Esophagus (tissue), 2 donors: Measurements from ENCODE around the gene CTSW. TPM values are rescaled to one million over a fixed set of nuclear protein-coding genes. Genes with fewer than 3 reads are reported as not detected.
A peak's percentile ranks its signal among the peaks of the same experiment; 100 is the strongest.

Experiments
- H3K27ac ChIP-seq, 2 donors: one replicate each; pipeline ENCODE4 v1.5.1; 2013; ENCODE audit warnings: low read depth in 2 of 2, mild to moderate bottlenecking in 2 of 2, inconsistent platforms in 1 of 2, low read length in 1 of 2, moderate library complexity in 1 of 2
- H3K27me3 ChIP-seq, 2 donors: one replicate each; pipeline ENCODE4 v1.6.1; 2013; ENCODE audit warnings: low read length in 2 of 2, control low read depth in 1 of 2, mild to moderate bottlenecking in 1 of 2; ENCODE audit not compliant: insufficient read depth in 2 of 2, control insufficient read depth in 1 of 2
- H3K36me3 ChIP-seq, 2 donors: one replicate each; pipeline ENCODE4 v1.6.1; 2013; ENCODE audit warnings: low read length in 1 of 2; ENCODE audit not compliant: control insufficient read depth in 2 of 2, insufficient read depth in 2 of 2
- H3K4me1 ChIP-seq, 2 donors: one replicate each; pipeline ENCODE4 v1.6.1; 2013; ENCODE audit warnings: low read length in 1 of 2; ENCODE audit not compliant: control insufficient read depth in 2 of 2, insufficient read depth in 2 of 2
- H3K4me3 ChIP-seq, 2 donors: one replicate each; pipeline ENCODE4 v1.5.1; 2013; ENCODE audit warnings: low read length in 2 of 2, mild to moderate bottlenecking in 2 of 2, low read depth in 1 of 2, moderate library complexity in 1 of 2
- H3K9me3 ChIP-seq, 2 donors: one replicate each; pipeline ENCODE4 v1.6.1; 2013; ENCODE audit warnings: mild to moderate bottlenecking in 2 of 2, low read depth in 1 of 2, low read length in 1 of 2, moderate library complexity in 1 of 2; ENCODE audit not compliant: control insufficient read depth in 2 of 2, insufficient read depth in 1 of 2
- WGBS, 2 donors: extraction: QIAGEN DNeasy Blood & Tissue Kit; methylation state at CpG; one replicate each; pipeline ENCODE4 v1.1.7; 2013; 5-methylcytosine and 5-hydroxymethylcytosine counted together
- polyA plus RNA-seq, 2 donors: library from polyadenylated mRNA; stranded (reverse); fragments of 200-250 nt; gene quantifications; one replicate each; pipeline ENCODE4 v1.2.3, GENCODE V29; 2013
- donor health status: healthy with polysubstance abuse.
- donor health status: Bipolar disorder and iron deficiency.

CTSW gene
- polyA plus RNA-seq, 2 donors: 1.3 to 1.7 TPM

DNA sequence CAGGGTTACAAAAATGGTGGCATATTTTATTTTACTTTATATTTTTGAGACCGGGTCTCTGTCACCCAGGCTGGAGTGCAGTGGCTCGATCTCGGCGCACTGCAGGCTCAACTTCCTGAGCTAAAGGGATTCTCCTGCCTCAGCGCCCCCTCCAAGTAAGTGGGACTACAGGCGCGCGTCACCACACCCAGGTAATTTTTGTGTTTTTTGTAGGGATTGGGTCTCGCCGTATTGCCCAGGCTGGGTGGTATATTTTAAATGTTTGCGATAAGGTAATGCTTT is 21.2 kb downstream of the CTSW start:
- Histone ChIP-seq H3K27ac (peak overlapping the region; percentile 89 to 96), H3K27me3 (no peaks in the 10 kb centered on the region), H3K4me3 (peak overlapping the region in 1 of 2 donors; percentile 69), H3K9me3 (no peaks in the 10 kb centered on the region), H3K36me3 (no peaks in the 10 kb centered on the region), H3K4me1 (peaks cover 0 to 10% of the 10 kb centered on the region in 2 donors)
- WGBS, 2 donors: 72 to 76% methylated on average over 11 of the region's 11 CpGs

DNA sequence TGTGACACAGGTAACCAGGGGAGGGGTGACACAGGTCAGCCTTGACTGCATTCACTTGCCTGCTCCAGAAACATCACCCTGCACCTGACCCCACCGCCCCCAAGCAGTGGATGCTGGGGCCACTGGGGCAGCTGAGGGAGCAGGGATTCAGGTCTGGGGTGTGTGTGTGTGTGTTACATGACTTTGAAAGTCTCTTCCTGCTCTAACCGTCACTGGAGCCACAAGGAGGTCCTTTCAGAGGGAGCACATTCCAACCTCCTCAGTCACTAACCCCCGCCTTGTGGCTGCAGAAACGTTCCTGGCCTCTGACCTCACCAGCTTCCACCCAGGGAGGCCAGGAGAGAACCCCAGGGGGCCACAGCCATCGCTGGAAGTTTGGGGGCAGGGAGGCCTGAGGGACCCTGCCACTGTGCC is 23.4 kb downstream of the CTSW start:
- Histone ChIP-seq H3K27me3 (no peaks in the 10 kb centered on the region), H3K4me1 (peaks cover 0 to 10% of the 10 kb centered on the region in 2 donors), H3K4me3 (no peak overlapping the region), H3K27ac (peak overlapping the region in 1 of 2 donors; percentile 40), H3K9me3 (no peaks in the 10 kb centered on the region), H3K36me3 (no peaks in the 10 kb centered on the region)
- 27 to 35% methylated on average over 5 of the region's 5 CpGs for WGBS, 2 donors

- Histone ChIP-seq H3K27ac (no peak overlapping the region), H3K4me3 (no peak overlapping the region), H3K36me3 (no peaks in the 10 kb centered on the region), H3K27me3 (no peaks in the 10 kb centered on the region), H3K4me1 (peaks cover 0 to 10% of the 10 kb centered on the region in 2 donors), H3K9me3 (no peaks in the 10 kb centered on the region)
- WGBS, 2 donors: 65 to 67% methylated on average over 8 of the region's 8 CpGs
These were observed 24.1 kb downstream of the CTSW start for GRCh38 chr11:65903715-65904114.

DNA sequence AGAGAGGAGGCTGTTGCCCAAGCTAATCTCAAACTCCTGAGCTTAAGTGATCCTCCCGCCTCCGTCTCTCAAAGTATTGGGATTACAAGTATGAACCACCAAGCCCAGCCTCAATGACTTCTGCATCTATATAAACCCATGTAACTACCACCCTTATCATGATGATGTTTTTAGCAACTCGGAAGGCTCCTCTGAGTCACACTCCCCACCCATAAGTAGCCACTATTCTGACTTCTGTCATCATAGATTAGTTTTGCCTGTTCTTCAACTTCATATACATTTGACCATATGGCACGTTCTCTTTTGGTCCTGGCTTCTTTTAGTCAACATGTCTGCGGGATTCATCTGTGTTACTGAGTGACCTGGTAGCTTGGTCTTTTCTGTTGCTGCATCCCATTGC is 27.0 kb downstream of the CTSW start:
- H3K27me3 ChIP-seq: no peaks in the 10 kb centered on the region
- no peaks in the 10 kb centered on the region for H3K9me3 ChIP-seq
- 79 to 81% methylated on average over 5 of the region's 5 CpGs for WGBS, 2 donors
- H3K36me3 ChIP-seq: no peaks in the 10 kb centered on the region
- H3K4me3 ChIP-seq: no peak overlapping the region
- peak overlapping the region in 1 of 2 donors; percentile 28 for H3K27ac ChIP-seq
- peaks cover 3 to 5% of the 10 kb centered on the region in 2 donors for H3K4me1 ChIP-seq

DNA sequence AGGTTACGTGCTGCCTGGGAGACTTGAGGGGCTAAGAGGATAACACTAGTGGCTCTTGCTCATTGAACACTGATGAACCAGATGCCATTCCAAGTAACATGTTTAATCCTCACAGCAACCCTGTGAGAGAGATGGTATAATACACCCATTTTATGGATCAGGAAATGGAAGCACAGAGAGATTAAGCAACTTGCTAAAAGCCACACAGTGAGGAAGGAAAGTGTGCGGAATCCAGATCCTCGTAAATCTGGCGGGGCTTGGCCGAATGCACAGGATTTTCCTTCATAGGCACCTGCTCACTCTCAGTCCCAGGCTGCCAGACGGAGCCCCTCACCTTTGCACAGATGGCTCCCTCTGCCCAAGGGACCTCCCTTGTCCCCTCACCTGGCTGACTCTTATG is 28.2 kb downstream of the CTSW start:
- Histone ChIP-seq H3K27ac (no peak overlapping the region), H3K4me1 (peaks cover 7 to 10% of the 10 kb centered on the region in 2 donors), H3K36me3 (no peaks in the 10 kb centered on the region), H3K9me3 (no peaks in the 10 kb centered on the region), H3K4me3 (no peak overlapping the region), H3K27me3 (no peaks in the 10 kb centered on the region)
- WGBS, 2 donors: 89 to 90% methylated on average over 6 of the region's 6 CpGs

DNA sequence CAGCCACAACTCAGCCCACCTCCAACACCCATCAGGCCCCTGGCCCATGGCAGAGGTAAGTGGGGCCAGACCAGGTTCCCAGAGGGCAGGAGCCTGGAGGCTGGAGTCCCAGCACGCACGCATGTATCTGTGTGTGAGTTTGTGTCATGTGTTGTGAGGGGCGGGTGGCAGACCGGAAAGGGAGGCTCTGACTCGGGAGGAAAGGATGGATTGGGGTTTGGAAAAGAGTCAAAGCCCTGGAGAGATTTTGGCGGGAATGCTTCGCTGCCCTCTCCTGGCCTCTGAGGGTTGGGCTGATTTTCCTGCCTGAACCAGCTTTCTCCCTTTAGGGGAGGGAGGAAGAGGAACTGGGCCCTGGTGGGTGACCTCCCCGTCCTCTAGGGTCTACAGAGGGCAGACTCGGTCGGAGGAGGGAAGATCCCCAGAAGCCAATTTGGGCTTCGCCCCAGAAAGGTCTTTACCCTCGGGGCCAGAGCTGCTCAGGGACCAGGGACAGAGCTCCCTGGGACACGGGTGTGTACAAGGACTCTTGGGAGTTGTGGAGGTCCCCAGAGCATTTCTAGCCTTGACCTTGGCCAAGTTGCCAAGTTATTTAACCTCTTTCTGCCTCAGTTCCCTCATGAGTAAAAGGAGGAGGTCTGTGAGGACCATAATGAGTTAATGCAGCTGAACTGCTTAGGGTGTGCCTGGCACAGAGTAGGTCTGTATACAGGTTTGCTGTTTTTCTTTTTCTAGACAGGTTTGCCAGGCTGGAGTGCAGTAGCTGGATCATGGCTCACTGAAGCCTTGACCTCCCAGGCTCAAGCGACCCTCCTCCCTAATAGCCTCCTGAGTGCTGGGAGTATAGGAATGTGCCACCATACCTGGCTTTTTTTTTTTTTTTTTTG is 32.3 kb downstream of the CTSW start:
- Histone ChIP-seq H3K27me3 (no peaks in the 10 kb centered on the region), H3K36me3 (peaks cover 0 to under 1% of the 10 kb centered on the region in 2 donors), H3K4me1 (peaks cover 18 to 26% of the 10 kb centered on the region in 2 donors), H3K9me3 (no peaks in the 10 kb centered on the region), H3K27ac (peak overlapping the region; percentile 25 to 75), H3K4me3 (no peak overlapping the region)
- WGBS, 2 donors: 16 to 17% methylated on average over 14 of the region's 14 CpGs

- H3K4me1 ChIP-seq: peaks cover 27 to 35% of the 10 kb centered on the region in 2 donors
- no peak overlapping the region for H3K4me3 ChIP-seq
- H3K9me3 ChIP-seq: no peaks in the 10 kb centered on the region
- no peaks in the 10 kb centered on the region for H3K27me3 ChIP-seq
- H3K27ac ChIP-seq: peak overlapping the region; percentile 63 to 75
- peaks cover 0 to 3% of the 10 kb centered on the region in 2 donors for H3K36me3 ChIP-seq
- 32 to 40% methylated on average over 4 of the region's 4 CpGs for WGBS, 2 donors
These were observed 33.2 kb downstream of the CTSW start for GRCh38 chr11:65912845-65913244.

DNA sequence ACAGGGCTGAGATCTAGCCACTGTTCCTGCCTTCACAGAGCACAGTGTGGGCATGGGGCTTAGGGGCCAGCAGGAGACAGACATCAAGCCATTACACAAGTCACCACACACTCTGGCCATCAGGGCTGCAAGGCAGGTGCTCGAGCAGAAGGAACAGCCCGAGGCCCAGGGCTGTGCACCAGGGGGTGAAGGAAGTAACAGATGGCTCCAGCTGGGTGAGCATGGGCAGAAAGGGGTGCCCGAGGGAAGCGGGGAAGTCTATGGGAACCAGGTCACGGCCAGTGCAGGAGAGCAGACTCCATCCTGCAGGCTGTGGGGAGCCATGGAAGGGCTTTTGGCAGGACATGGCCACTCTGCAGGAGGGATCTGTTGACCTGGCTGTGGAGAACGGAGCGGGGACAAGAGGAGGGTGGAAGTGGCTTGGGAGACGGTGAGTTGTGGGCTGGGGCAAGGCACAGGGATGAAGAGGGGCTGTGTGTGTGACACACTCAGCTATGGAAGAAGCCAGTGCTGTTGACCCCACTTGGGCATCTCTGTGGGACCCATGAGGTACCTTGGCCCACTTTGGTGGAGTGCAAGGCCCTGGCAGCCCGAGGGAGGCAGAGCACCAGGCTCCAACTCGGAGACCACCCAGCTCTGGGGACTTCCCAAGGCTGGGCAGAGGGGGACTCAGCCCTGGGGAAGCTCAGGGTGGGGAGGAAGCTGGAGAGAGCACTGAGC is 35.6 kb downstream of the CTSW start:
- peak overlapping the region; percentile 86 to 96 for H3K27ac ChIP-seq
- H3K4me3 ChIP-seq: no peak overlapping the region
- peaks cover 30 to 41% of the 10 kb centered on the region in 2 donors for H3K4me1 ChIP-seq
- H3K27me3 ChIP-seq: no peaks in the 10 kb centered on the region
- H3K36me3 ChIP-seq: peaks cover 0 to 3% of the 10 kb centered on the region in 2 donors
- H3K9me3 ChIP-seq: no peaks in the 10 kb centered on the region
- WGBS, 2 donors: 50 to 70% methylated on average over 10 of the region's 10 CpGs

- H3K36me3 ChIP-seq: peaks cover 0 to 3% of the 10 kb centered on the region in 2 donors
- H3K4me1 ChIP-seq: peaks cover 33 to 46% of the 10 kb centered on the region in 2 donors
- no peaks in the 10 kb centered on the region for H3K27me3 ChIP-seq
- 12 to 24% methylated on average over 12 to 13 of the region's 13 CpGs for WGBS, 2 donors
- peak overlapping the region; percentile 86 to 96 for H3K27ac ChIP-seq
- no peaks in the 10 kb centered on the region for H3K9me3 ChIP-seq
- peak overlapping the region in 1 of 2 donors; percentile 12 for H3K4me3 ChIP-seq
These were observed 36.2 kb downstream of the CTSW start for GRCh38 chr11:65915821-65916251.
